ENCODE results near the gene PCNA. TPM values are rescaled to one million over a fixed set of nuclear protein-coding genes. Genes with fewer than 3 reads are reported as not detected.

PCNA gene
- total and polyA plus RNA-seq, 2 donors (not counting 1 experiment from before 2014, with no cell fraction given), result 31.7 to 73.4 TPM

DNA sequence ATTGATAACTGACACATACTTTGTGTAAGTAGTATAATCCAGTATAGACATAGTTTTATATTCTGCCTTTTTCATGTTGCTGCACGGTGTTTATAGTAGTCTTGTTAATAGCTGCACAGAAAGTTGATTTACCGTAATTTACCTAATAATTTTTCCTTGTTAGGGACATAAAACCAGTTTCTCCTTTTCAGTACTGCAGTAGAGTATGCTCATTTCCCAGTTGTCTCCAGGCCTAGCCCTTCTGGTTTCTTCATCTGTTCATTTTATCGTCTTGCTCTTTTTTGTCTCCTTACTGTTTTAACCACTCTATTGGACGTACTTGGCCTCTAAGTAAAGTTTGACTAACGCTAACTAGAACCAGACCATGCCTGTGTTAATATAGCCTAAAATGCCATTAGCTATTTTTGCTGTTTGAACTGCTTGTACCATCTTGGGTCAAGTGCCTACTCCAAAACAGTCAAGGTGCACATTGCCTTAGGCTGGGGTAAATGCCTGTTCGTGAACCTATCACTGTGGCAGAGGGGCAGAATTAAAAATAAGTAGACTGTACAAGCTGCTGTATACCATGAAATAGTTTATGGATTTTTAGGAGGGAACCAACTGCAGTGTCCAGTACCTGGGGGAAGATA is 41.9 kb upstream of the PCNA start:
- WGBS (ENCODE audit: insufficient coverage), result 100% methylated on average over 5 of the region's 6 CpGs
- H3K9ac ChIP-seq (ENCODE audit: low read length), result no peak overlapping the region
- no peaks in the 10 kb centered on the region for H3K9me3 Mint-ChIP-seq (ENCODE audit: insufficient read depth)
- no peaks in the 10 kb centered on the region for H3K36me3 ChIP-seq (replicated peaks in 1 of 2; ENCODE audit: control extremely low read depth in 1 of 2, control insufficient read depth in 1 of 2, extremely low read depth in 1 of 2, insufficient read depth in 2 of 2, low read length in 1 of 2)
- no peaks in the 10 kb centered on the region for H3K27me3 ChIP-seq (replicated peaks in 1 of 4; ENCODE audit: control extremely low read depth in 1 of 4, control insufficient read depth in 3 of 4, insufficient read depth in 4 of 4, low read length in 3 of 4)
- peaks cover 64% of the 10 kb centered on the region for H3K4me1 Mint-ChIP-seq
- H3K4me1 ChIP-seq (ENCODE audit: control insufficient read depth in 2 of 2, insufficient read depth in 2 of 2, low read length in 2 of 2), result peaks cover 2 to 7% of the 10 kb centered on the region in 2 donors
- POLR2A ChIA-PET, result interaction anchor here (0.6 kb wide), 1 partner anchor 35 kb away, joined by 3 read pairs; the partner anchor contains the start of gene CDS2
- DNase-seq, result no peak
- no peak overlapping the region for H3K4me3 ChIP-seq (ENCODE audit: control extremely low read depth in 1 of 5, extremely low read depth in 1 of 5, insufficient read depth in 1 of 5, low read depth in 2 of 5, low read length in 4 of 5)
- no peak overlapping the region for H2AFZ ChIP-seq (ENCODE audit: insufficient read depth, low read depth, low read length, poor library complexity, severe bottlenecking)
- H4K20me1 ChIP-seq (ENCODE audit: control insufficient read depth, insufficient read depth, low read length, poor library complexity, severe bottlenecking), result peaks cover 65% of the 10 kb centered on the region
- no peak for TF ChIP-seq EZH2 (IDR thresholded peaks at IDR 0.05; ENCODE audit: borderline replicate concordance, insufficient read depth, low read depth, low read length, poor library complexity, severe bottlenecking)
- TF ChIP-seq, protein P1, sequence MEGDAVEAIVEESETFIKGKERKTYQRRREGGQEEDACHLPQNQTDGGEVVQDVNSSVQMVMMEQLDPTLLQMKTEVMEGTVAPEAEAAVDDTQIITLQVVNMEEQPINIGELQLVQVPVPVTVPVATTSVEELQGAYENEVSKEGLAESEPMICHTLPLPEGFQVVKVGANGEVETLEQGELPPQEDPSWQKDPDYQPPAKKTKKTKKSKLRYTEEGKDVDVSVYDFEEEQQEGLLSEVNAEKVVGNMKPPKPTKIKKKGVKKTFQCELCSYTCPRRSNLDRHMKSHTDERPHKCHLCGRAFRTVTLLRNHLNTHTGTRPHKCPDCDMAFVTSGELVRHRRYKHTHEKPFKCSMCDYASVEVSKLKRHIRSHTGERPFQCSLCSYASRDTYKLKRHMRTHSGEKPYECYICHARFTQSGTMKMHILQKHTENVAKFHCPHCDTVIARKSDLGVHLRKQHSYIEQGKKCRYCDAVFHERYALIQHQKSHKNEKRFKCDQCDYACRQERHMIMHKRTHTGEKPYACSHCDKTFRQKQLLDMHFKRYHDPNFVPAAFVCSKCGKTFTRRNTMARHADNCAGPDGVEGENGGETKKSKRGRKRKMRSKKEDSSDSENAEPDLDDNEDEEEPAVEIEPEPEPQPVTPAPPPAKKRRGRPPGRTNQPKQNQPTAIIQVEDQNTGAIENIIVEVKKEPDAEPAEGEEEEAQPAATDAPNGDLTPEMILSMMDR (IDR thresholded peaks at IDR 0.05), result no peak
- H3K27ac ChIP-seq (ENCODE audit: low read length in 2 of 2), result no peak overlapping the region
- no peak overlapping the region for H3K4me2 ChIP-seq (replicated peaks; ENCODE audit: low read depth, low read length, poor library complexity, severe bottlenecking)
- H3K79me2 ChIP-seq (ENCODE audit: control insufficient read depth, insufficient read depth, low read length), result peaks cover 90% of the 10 kb centered on the region
- H3K27ac Mint-ChIP-seq, result no peak overlapping the region
- intact Hi-C loops (cut with micrococcal nuclease), result no loop called here
- no peak for ATAC-seq (ENCODE audit: low read depth)
- CTCF ChIA-PET, result interaction anchor here (0.9 kb wide), 1 partner anchor 35 kb away, joined by 3 read pairs; the partner anchor contains the start of gene CDS2
- H3K9me3 ChIP-seq (ENCODE audit: control extremely low read depth in 1 of 3, control insufficient read depth in 2 of 3, insufficient read depth in 1 of 3, low read length in 2 of 3), result no peaks in the 10 kb centered on the region
- H3K27me3 Mint-ChIP-seq, result no peaks in the 10 kb centered on the region
- no peak overlapping the region for H3K4me3 Mint-ChIP-seq

DNA sequence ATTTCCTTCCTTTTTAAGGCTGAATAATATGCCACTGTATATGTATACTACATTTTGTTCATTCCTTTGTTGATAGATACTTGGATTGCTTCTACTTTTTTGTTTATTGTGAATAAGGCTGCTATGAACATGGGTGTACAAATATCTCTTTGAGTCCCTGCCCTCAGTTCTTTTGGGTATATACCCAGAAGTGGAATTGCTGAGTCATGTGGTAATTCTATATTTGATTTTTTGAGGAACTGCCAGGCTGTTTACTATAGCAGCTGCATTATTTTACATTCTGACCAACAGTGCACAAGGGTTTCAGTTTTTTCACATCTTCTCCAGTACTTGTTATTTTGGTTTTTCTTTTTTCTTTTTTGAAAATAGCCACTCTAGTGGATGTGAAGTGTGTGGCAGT is 41.1 kb upstream of the PCNA start:
- Histone ChIP-seq H3K9me3 (ENCODE audit: control extremely low read depth in 1 of 3, control insufficient read depth in 2 of 3, insufficient read depth in 1 of 3, low read length in 2 of 3) (no peaks in the 10 kb centered on the region), H3K4me1 (ENCODE audit: control insufficient read depth in 2 of 2, insufficient read depth in 2 of 2, low read length in 2 of 2) (peaks cover 4 to 5% of the 10 kb centered on the region in 2 donors), H3K4me2 (replicated peaks; ENCODE audit: low read depth, low read length, poor library complexity, severe bottlenecking) (no peak overlapping the region), H3K36me3 (replicated peaks in 1 of 2; ENCODE audit: control extremely low read depth in 1 of 2, control insufficient read depth in 1 of 2, extremely low read depth in 1 of 2, insufficient read depth in 2 of 2, low read length in 1 of 2) (no peaks in the 10 kb centered on the region), H3K27me3 (replicated peaks in 1 of 4; ENCODE audit: control extremely low read depth in 1 of 4, control insufficient read depth in 3 of 4, insufficient read depth in 4 of 4, low read length in 3 of 4) (no peaks in the 10 kb centered on the region), H3K9ac (ENCODE audit: low read length) (no peak overlapping the region), H4K20me1 (ENCODE audit: control insufficient read depth, insufficient read depth, low read length, poor library complexity, severe bottlenecking) (peaks cover 71% of the 10 kb centered on the region), H3K4me3 (ENCODE audit: control extremely low read depth in 1 of 5, extremely low read depth in 1 of 5, insufficient read depth in 1 of 5, low read depth in 2 of 5, low read length in 4 of 5) (no peak overlapping the region), H3K27ac (ENCODE audit: low read length in 2 of 2) (no peak overlapping the region), H3K79me2 (ENCODE audit: control insufficient read depth, insufficient read depth, low read length) (peaks cover 90% of the 10 kb centered on the region), H2AFZ (ENCODE audit: insufficient read depth, low read depth, low read length, poor library complexity, severe bottlenecking) (no peak overlapping the region)
- Mint-ChIP-seq H3K9me3 (ENCODE audit: insufficient read depth) (no peaks in the 10 kb centered on the region), H3K4me1 (peaks cover 64% of the 10 kb centered on the region), H3K4me3 (no peak overlapping the region), H3K27ac (no peak overlapping the region), H3K27me3 (no peaks in the 10 kb centered on the region)
- ATAC-seq (ENCODE audit: low read depth), result no peak
- DNase-seq, result no peak
- ChIA-PET POLR2A (interaction anchor here (0.6 kb wide), 1 partner anchor 34 kb away, joined by 3 read pairs; the partner anchor contains the start of gene CDS2), CTCF (interaction anchor here (0.9 kb wide), 1 partner anchor 35 kb away, joined by 3 read pairs; the partner anchor contains the start of gene CDS2)
- no peak for TF ChIP-seq EZH2 (IDR thresholded peaks at IDR 0.05; ENCODE audit: borderline replicate concordance, insufficient read depth, low read depth, low read length, poor library complexity, severe bottlenecking)
- TF ChIP-seq, protein P1 (IDR thresholded peaks at IDR 0.05), result no peak
- intact Hi-C loops (cut with micrococcal nuclease), result no loop called here

All from B cell (primary cell).